K562 (cell line): Measurements from ENCODE around the gene INO80. TPM values are rescaled to one million over a fixed set of nuclear protein-coding genes. Genes with fewer than 3 reads are reported as not detected.

Experiments used
- EGR1 ChIP-seq: fragments of 450-650 bp; conservative IDR thresholded peaks from 2 replicates; pipeline ENCODE4 v1.6.1; 2017; ENCODE audit warnings: mild to moderate bottlenecking
- ESRRA ChIP-seq: fragments of 450-650 bp; IDR thresholded peaks from 2 replicates; pipeline ENCODE4 v1.6.1; 2014; ENCODE audit warnings: low read depth, mild to moderate bottlenecking, moderate library complexity, borderline replicate concordance
- ETS2 ChIP-seq: IDR thresholded peaks from 2 replicates; pipeline ENCODE4 v1.6.1; 2016; ENCODE audit warnings: borderline replicate concordance, missing genetic modification characterization, mild to moderate bottlenecking, moderate library complexity, missing compliant biosample characterization; ENCODE audit not compliant: poor library complexity, severe bottlenecking
- ETV6 ChIP-seq, 3 experiments: fragments of 150-350 bp in 1 of 3; sonication (generic) in 1 of 3; formaldehyde crosslinking in 1 of 3; IDR thresholded peaks; 2 replicates each; pipeline versions ENCODE4 v1.6.1 to v1.8.0; 2014 to 2022; ENCODE audit warnings: borderline replicate concordance in 2 of 3, low read depth in 2 of 3, antibody characterized with exemption in 1 of 3, low read length in 1 of 3, mild to moderate bottlenecking in 1 of 3, missing genetic modification reagents in 1 of 3
- GABPB2 ChIP-seq: fragments of 250-450 bp; sonication (Bioruptor Pico); conservative IDR thresholded peaks from 2 replicates; pipeline ENCODE4 v1.5.1; 2021; ENCODE audit warnings: mild to moderate bottlenecking
- HCFC1 ChIP-seq: IDR thresholded peaks from 2 replicates; pipeline ENCODE4 v1.6.1; 2012; ENCODE audit warnings: low read depth, low read length, improper control_type of control experiment
- LEF1 ChIP-seq: fragments of 450-650 bp; IDR thresholded peaks from 2 replicates; pipeline ENCODE4 v1.6.1; 2016; ENCODE audit warnings: mild to moderate bottlenecking
- MAFG ChIP-seq: fragments of 450-650 bp; conservative IDR thresholded peaks from 2 replicates; pipeline ENCODE4 v1.6.1; 2016; ENCODE audit warnings: missing genetic modification characterization, missing compliant biosample characterization
- MEF2A ChIP-seq: IDR thresholded peaks from 2 replicates; pipeline ENCODE4 v1.6.1; 2011; ENCODE audit warnings: low read depth, mild to moderate bottlenecking, low read length, moderate library complexity; ENCODE audit not compliant: control insufficient read depth
- MTA3 ChIP-seq: fragments of 450-650 bp; formaldehyde crosslinking; IDR thresholded peaks from 2 replicates; pipeline ENCODE4 v1.6.1; 2017; ENCODE audit warnings: mild to moderate bottlenecking, borderline replicate concordance
- RBFOX2 ChIP-seq: fragments of 200-400 bp; formaldehyde crosslinking; IDR thresholded peaks from 2 replicates; pipeline ENCODE4 v1.6.1; 2017; ENCODE audit warnings: low read depth, mild to moderate bottlenecking, low read length, moderate library complexity
- SIRT6 ChIP-seq: IDR thresholded peaks from one replicate; pipeline ENCODE4 v1.6.1; 2012; ENCODE audit warnings: low read depth, mild to moderate bottlenecking, control low read depth, inconsistent platforms, low read length, moderate library complexity
- SRSF3 ChIP-seq: fragments of 200-400 bp; formaldehyde crosslinking; IDR thresholded peaks from 2 replicates; pipeline ENCODE4 v1.6.1; 2016; ENCODE audit warnings: mild to moderate bottlenecking, low read length, moderate library complexity; ENCODE audit not compliant: insufficient read depth
- STAT5B ChIP-seq: fragments of 250-450 bp; sonication (Bioruptor Pico); IDR thresholded peaks from 2 replicates; pipeline ENCODE4 v1.8.0; 2021; ENCODE audit warnings: mild to moderate bottlenecking, inconsistent platforms
- TAF9B ChIP-seq: fragments of 450-650 bp; IDR thresholded peaks from 2 replicates; pipeline ENCODE4 v1.6.1; 2018; ENCODE audit warnings: mild to moderate bottlenecking; ENCODE audit not compliant: partially characterized antibody
- ZEB2 ChIP-seq: fragments of 450-650 bp; IDR thresholded peaks from 2 replicates; pipeline ENCODE4 v1.6.1; 2016
- ZFP1 ChIP-seq: fragments of 450-650 bp; formaldehyde crosslinking; IDR thresholded peaks from 2 replicates; pipeline ENCODE4 v1.4.0; 2020; ENCODE audit warnings: mild to moderate bottlenecking, mixed read lengths
- ZKSCAN3 ChIP-seq: fragments of 250-450 bp; sonication (Bioruptor Pico); IDR thresholded peaks from 2 replicates; pipeline ENCODE4 v1.4.0; 2020
- ZNF3 ChIP-seq: fragments of 250-450 bp; sonication (Bioruptor Pico); IDR thresholded peaks from 2 replicates; pipeline ENCODE4 v1.5.0; 2021; ENCODE audit warnings: mild to moderate bottlenecking, moderate library complexity
- polyA plus RNA-seq, 8 experiments: library from polyadenylated mRNA; depleted of rRNA in 4 of 8; stranded (reverse) in 5 of 8; unstranded in 3 of 8; fragments of >200 nt; fragmentation: Nextera tagmentation in 2 of 8; fragmentation: Illumina TruSeq in 1 of 8; extraction: Ambion mirVana in 2 of 8; extraction: Trizol in 1 of 8; gene quantifications; 2 replicates each; pipeline versions ENCODE4 v1.2.1 to v1.2.3, GENCODE V29; 2011 to 2014; ENCODE audit warnings: inconsistent platforms in 1 of 8, missing spikeins in 1 of 8
- total RNA-seq, 7 experiments: library from RNA; depleted of rRNA in 6 of 7; stranded (reverse); fragments of >200 nt in 6 of 7; fragmentation: Illumina TruSeq in 2 of 7; extraction: Trizol in 2 of 7; gene quantifications; 2 replicates each; pipeline versions ENCODE4 v1.2.1 to v1.2.3, GENCODE V29; 2011 to 2021; ENCODE audit warnings: low replicate concordance in 1 of 7
- TF ChIP-seq, protein P1 (sequence below): sonication (generic); formaldehyde crosslinking; IDR thresholded peaks from 2 replicates; pipeline ENCODE4 v1.9.0; 2022; ENCODE audit warnings: mild to moderate bottlenecking, missing genetic modification reagents
- TF ChIP-seq, protein P2 (sequence below): IDR thresholded peaks from 2 replicates; pipeline ENCODE4 v1.6.1; 2011; ENCODE audit warnings: borderline replicate concordance, low read depth, mild to moderate bottlenecking, moderate library complexity, low read length; ENCODE audit not compliant: insufficient read depth, poor library complexity, severe bottlenecking
- TF ChIP-seq, protein P3 (sequence below): fragments of 250-450 bp; sonication (Bioruptor Pico); IDR thresholded peaks from 2 replicates; pipeline ENCODE4 v1.8.0; 2022; ENCODE audit warnings: moderate library complexity, mild to moderate bottlenecking, inconsistent platforms
- TF ChIP-seq, protein P4 (sequence below): sonication (generic); formaldehyde crosslinking; IDR thresholded peaks from 2 replicates; pipeline ENCODE4 v1.5.0; 2020; ENCODE audit warnings: missing genetic modification reagents
- TF ChIP-seq, protein P5 (sequence below): fragments of 250-450 bp; sonication (Bioruptor Pico); IDR thresholded peaks from 2 replicates; pipeline ENCODE4 v1.8.0; 2021; ENCODE audit warnings: mild to moderate bottlenecking, moderate library complexity

INO80 gene
- total and polyA plus RNA-seq, 9 of the 15 experiments (the other 6 are each of a cell fraction or from before 2014, with no cell fraction given) = 1.1 to 25.7 (median 19.9) TPM

DNA sequence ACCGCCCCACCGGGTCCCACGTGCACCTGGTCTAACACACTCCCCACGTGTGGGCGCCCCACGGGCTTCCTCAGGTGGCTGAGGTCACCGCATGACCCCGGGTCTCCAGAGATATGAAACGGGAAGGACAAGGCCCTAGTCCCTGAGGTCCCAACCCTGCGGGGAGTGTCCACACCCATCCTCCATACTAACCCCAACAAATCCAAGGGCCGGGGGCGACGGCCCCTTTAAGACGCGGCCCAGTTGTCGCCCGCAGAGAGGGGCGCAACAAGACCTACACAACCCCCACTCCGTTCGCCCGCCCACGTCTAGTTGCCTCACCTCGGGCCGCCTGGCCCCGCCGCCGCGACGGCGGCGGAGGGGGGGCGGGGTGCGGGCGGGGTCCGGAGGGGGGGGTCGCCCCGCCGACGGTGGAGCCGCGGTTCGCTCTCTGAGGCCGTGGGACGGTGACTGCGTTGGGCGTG, 396 bp downstream of the INO80 start (continued):
- TF ChIP-seq MAFG (no peak), STAT5B (no peak), ZEB2 (peak; percentile 71; the same call in 1 of the 2 replicates), HCFC1 (0 out of 2 replicates have a peak, but pooled peaks have one; percentile 2), MEF2A (no peak), ETS2 (no peak), ZFP1 (CRISPR knock-in tag) (no peak), RBFOX2 (peak; percentile 76; the same call in 1 of the 2 replicates), LEF1 (peak; percentile 32; the same call in 1 of the 2 replicates), ESRRA (0 out of 2 replicates have a peak, but pooled peaks have one; percentile 55), GABPB2 (CRISPR knock-in tag) (no peak), EGR1 (peak; percentile 87), SRSF3 (0 out of 2 replicates have a peak, but pooled peaks have one; percentile 27), ETV6 (IDR thresholded peaks at IDR 0.05; ENCODE audit: borderline replicate concordance in 1 of 2, low read depth in 2 of 2, low read length in 1 of 2) (0 out of 4 replicates have a peak, but pooled peaks of 1 of the 2 experiments have one; percentile 12), ETV6 (CRISPR knock-in tag; IDR thresholded peaks at IDR 0.05; ENCODE audit: borderline replicate concordance) (no peak), MTA3 (peak; percentile 23; the same call in 1 of the 2 replicates), ZKSCAN3 (CRISPR knock-in tag) (no peak), ZNF3 (CRISPR knock-in tag) (no peak), SIRT6 (no peak), TAF9B (peak; percentile 43)
- TF ChIP-seq, protein P1, sequence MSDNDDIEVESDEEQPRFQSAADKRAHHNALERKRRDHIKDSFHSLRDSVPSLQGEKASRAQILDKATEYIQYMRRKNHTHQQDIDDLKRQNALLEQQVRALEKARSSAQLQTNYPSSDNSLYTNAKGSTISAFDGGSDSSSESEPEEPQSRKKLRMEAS (CRISPR knock-in tag) = peak; percentile 98
- TF ChIP-seq, protein P2, sequence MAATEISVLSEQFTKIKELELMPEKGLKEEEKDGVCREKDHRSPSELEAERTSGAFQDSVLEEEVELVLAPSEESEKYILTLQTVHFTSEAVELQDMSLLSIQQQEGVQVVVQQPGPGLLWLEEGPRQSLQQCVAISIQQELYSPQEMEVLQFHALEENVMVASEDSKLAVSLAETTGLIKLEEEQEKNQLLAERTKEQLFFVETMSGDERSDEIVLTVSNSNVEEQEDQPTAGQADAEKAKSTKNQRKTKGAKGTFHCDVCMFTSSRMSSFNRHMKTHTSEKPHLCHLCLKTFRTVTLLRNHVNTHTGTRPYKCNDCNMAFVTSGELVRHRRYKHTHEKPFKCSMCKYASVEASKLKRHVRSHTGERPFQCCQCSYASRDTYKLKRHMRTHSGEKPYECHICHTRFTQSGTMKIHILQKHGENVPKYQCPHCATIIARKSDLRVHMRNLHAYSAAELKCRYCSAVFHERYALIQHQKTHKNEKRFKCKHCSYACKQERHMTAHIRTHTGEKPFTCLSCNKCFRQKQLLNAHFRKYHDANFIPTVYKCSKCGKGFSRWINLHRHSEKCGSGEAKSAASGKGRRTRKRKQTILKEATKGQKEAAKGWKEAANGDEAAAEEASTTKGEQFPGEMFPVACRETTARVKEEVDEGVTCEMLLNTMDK = no peak
- TF ChIP-seq, protein P3, sequence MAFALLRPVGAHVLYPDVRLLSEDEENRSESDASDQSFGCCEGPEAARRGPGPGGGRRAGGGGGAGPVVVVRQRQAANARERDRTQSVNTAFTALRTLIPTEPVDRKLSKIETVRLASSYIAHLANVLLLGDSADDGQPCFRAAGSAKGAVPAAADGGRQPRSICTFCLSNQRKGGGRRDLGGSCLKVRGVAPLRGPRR = no peak
- TF ChIP-seq, protein P4, sequence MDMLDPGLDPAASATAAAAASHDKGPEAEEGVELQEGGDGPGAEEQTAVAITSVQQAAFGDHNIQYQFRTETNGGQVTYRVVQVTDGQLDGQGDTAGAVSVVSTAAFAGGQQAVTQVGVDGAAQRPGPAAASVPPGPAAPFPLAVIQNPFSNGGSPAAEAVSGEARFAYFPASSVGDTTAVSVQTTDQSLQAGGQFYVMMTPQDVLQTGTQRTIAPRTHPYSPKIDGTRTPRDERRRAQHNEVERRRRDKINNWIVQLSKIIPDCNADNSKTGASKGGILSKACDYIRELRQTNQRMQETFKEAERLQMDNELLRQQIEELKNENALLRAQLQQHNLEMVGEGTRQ (CRISPR knock-in tag) = peak; percentile 35
- TF ChIP-seq, protein P5, sequence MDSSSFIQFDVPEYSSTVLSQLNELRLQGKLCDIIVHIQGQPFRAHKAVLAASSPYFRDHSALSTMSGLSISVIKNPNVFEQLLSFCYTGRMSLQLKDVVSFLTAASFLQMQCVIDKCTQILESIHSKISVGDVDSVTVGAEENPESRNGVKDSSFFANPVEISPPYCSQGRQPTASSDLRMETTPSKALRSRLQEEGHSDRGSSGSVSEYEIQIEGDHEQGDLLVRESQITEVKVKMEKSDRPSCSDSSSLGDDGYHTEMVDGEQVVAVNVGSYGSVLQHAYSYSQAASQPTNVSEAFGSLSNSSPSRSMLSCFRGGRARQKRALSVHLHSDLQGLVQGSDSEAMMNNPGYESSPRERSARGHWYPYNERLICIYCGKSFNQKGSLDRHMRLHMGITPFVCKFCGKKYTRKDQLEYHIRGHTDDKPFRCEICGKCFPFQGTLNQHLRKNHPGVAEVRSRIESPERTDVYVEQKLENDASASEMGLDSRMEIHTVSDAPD = no peak
